NCI-H446 (cell line): ENCODE results near the gene OR2V2.
A peak's percentile ranks its signal among the peaks of the same experiment; 100 is the strongest.
"Not testable (repeated sequence)": the region's sequence is repeated elsewhere in the genome, so short reads cannot be mapped to it uniquely, and the experiment has no call there.

Experiments
- DNase-seq, 2 experiments: peaks; one replicate each; lab custom pipeline; 2025; lab: John Stamatoyannopoulos, UW

The OR2V2 gene

DNA sequence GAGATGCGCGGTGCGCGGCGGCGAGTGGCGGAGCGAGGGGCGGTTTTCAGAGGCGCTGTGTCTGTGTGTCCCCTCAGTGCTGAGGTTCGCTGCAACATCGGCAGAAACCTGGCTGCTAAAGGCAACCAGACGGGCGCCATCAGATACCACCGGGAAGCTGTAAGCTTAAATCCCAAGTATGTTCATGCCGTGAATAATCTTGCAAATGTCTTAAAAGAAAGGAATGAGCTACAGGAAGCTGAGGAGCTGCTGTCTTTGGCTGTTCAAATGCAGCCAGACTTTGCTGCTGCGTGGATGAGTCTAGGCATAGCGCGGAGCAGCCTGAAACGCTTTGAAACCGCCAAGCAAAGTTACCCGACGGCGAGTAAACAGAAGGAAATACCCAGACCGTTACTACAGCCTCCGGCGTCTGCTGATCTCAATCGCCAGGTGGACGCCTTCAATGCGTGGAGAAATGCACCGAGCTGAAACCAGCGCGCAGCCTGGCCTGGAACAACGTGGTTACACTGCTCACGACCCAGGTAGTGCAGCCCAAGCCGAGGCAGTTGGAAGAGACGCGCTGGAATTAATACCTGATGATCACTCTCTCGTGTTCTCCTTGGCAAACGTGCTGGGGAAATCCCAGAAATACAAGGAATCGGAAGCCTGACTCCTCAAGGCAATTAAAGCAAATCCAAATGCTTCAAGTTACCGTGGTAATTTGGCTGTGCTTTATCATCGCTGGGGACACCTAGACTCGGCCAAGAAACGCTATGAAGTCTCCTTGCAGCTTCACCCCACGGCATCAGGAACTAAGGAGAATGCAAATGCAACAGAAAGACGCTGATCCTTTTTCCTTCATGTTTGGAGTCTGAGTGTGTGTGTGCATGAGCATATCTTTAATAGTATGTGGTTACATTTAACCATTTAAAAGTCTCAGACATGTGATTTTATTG lies 32.3 kb upstream of the OR2V2 start:
- DNase-seq = no peak

- DNase-seq = no peak
Observed at GRCh38 chr5:181118369-181118768, 29.0 kb upstream of the OR2V2 start.

DNA sequence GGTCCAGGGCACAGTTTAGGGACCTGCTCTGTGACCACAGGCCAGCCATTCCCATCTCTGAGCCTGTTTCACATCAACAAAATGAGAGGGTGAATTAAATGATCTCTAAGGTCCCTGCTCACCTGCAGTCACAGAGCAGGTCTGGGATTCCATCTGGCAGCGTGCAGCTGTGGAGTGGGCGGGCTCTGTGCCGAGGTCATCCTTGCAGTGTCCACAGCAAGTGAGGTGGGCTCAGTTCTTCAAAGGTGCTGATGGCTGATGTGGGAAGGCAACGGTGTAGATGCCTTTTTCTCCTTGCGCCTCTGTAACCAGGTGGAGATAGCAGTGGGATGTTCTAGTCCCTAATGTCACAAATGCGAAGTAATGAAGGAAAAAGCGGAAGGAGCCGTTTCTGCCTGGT lies 28.3 kb upstream of the OR2V2 start:
- DNase-seq = no peak

DNA sequence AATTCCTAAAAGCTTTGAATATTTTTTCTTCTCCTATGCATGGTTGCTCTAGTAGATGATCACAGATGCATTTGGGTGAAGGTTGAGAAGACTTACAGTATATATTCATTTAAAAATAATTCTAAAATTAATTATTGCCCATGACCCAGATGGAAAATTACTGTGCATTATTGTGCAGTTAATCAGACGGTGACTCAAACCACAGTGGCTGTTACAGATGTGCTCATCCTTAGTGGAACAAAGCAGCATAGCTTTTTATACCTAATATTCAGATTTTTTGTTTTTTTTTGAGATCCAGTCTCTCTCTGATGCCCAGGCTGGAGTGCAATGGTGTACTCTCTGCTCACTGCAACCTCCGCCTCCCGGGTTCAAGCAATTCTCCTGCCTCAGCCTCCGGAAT lies 27.1 kb upstream of the OR2V2 start:
- no peak for DNase-seq

DNA sequence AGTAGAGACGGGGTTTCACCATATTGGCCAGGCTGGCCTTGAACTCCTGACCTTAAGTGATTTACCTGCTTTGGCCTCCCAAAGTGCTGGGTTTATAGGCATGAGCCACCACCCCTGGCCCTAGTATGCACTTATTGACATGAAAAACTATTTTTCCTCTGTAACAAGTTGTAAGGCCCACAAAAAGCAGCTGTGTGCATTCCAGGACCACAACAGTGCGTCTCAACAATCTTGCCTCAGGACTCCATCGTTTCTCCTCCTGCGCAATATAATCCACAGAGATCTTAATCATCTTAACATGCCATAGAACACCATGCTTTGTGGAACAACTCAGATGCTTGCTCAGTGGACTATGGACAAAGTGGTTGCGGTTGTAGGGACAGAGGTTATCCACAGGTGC lies 26.6 kb upstream of the OR2V2 start:
- DNase-seq = no peak

- DNase-seq = no peak
Observed at GRCh38 chr5:181121675-181122561, 25.5 kb upstream of the OR2V2 start.

DNA sequence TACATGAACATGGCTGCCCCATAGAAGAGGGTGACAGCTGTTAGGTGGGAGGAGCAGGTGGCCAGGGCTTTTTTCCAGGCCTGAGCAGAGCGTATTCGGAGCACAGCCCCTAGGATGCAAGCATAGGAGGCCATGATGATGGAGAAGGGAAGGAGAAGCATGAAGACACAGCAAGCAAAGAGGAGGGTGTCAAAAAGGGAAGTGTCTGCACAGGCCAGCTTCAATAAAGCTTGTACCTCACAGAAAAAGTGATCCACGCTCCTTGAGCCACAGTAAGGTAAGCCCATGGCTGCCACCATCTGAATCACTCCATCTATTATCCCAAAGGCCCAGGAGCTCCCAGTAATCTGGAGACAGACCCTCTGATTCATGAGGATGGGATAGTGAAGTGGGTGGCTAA lies 22.9 kb upstream of the OR2V2 start:
- no peak for DNase-seq

DNA sequence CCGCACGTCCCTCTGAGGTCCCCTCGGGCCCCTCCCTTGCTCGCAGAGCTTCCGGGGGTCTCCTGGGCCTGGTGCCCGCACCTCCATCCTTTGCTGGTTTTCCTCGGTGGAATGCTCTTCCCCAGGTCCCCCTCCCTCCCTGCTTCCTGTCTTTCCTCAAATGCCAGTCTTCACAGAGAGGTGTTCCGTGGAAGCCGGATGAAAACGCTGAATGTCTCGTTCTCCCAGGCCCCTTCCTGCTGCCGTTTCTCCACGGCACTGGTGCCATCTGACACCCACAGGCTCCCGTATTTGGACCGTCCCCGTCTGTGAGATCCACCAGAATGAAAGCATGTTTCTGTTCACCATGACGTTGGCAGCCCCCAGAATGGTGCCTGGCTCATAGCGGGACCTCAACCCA lies 20.5 kb upstream of the OR2V2 start:
- no peak for DNase-seq

- DNase-seq = no peak
Observed at GRCh38 chr5:181127456-181127855, 19.9 kb upstream of the OR2V2 start.

GRCh38 chr5:181127907-181128626 lies 19.3 kb upstream of the OR2V2 start:
- DNase-seq = no peak

- DNase-seq = no peak
Observed at GRCh38 chr5:181129601-181130000, 17.8 kb upstream of the OR2V2 start.

DNA sequence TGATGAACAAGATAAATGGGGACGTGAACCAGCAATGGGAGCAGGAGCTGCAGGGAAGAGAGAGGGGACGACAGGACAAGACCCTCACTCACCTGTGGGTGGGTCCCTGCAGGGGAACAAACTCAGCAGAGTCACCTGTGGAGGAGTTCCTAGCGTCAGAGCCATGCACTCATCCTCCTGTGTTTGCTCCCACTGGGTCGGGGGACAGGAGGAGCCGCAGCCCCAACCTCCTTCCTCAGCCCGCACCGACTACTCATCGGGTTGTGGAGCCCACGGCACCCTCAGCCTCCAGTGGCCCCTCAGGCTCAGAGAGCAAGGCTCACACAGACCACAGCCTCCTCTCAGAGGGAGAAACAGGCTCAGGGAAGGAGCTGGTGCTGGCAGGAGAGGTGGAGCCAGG lies 17.3 kb upstream of the OR2V2 start:
- not testable (repeated sequence) for DNase-seq

DNA sequence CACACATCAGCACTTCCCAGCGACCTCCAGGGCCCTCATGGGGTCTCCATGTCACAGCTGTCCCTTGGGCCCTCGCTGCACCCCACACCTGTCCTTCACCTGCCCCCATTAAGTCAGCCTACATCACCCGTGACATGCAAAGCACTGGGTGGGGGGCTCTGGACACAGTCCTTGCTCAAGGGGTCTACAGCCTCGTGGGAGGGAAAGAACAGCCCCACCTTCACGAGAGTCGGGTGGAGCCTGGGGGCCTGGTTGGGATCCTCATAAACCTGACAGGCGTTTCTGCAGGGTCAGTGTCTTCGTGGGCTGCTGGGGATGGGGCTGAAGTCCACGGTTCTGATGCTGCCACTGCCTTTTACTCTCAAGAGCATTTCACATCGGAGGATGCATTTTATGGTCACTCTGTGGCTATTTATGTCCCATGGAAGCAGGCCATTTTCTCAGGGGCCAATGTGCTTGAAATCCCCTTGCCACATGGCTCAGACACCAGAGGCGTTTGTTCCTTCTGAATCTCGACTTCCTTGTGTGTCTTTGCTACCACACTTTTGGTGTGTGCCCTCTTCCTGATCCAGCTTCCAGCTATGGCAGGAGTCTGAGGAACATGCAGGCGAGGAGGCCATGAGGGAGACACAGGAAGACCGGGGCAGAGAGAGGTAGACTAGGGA lies 16.4 kb upstream of the OR2V2 start, which contains the start of gene OR2V1:
TSS of gene OR2V1 (minus strand) at position 338 of the 665 bp plus-strand sequence. CDS start 5,865 bp downstream, outside the sequence.
- DNase-seq = no peak

- no peak for DNase-seq
Observed at GRCh38 chr5:181131514-181131913, 15.9 kb upstream of the OR2V2 start.

DNA sequence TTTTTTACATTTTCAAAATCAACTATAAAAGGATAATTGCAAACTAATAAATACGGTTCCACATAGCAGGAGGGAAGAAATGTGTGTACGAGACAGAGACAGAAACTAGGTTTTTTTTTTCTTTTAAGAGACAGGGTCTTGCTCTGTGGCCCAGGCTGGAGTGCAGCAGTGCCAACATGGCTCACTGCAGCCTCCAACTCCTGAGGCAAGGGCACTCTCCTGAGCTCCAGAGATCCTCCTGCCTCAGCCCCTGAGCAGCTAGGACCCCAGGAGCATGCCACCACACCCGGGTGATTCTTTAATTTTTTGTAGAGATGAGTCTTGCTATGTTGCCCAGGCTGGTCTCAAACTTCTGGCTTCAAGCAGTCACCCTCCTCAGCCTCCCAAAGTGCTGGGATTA lies 14.3 kb upstream of the OR2V2 start:
- DNase-seq = no peak

GRCh38 chr5:181133610-181134231 lies 13.7 kb upstream of the OR2V2 start:
- DNase-seq = peak in 1 of 2 experiments; percentile 6

DNA sequence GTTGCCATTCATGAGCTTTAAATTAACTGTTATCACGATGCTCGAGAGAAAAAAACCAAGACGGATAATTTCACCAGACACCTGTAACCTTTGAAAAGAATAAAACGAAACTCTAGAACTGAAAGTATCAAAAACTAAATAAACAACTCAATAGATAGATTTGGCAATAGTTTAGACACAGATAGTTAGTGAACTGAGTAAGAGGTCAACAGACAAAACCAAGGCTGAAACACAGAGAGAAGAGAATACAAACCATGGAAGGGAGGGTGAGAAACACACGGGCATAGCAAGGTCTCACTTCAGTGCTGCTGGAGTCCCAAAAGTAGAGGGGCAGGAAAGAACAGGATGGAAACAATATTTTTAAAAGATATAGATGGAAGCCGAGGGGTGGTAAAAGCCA lies 13.1 kb upstream of the OR2V2 start:
- DNase-seq = no peak

GRCh38 chr5:181136361-181136955 lies 10.9 kb upstream of the OR2V2 start:
- no peak for DNase-seq

- DNase-seq = no peak
Observed at GRCh38 chr5:181138258-181138657, 9.1 kb upstream of the OR2V2 start.

GRCh38 chr5:181140766-181141165 lies 6.6 kb upstream of the OR2V2 start:
- DNase-seq = no peak

- no peak for DNase-seq
Observed at GRCh38 chr5:181142054-181142453, 5.3 kb upstream of the OR2V2 start.
